Mesenchymal stem cell (in vitro differentiated cells and primary cell): ENCODE data around the gene IFIT3.

Source experiments
- DNase-seq: peaks from one replicate; pipeline ENCODE4 v3.0.0-alpha.2; 2013
- H2AFZ ChIP-seq: one replicate; pipeline ENCODE4 v1.6.1; 2013; ENCODE audit warnings: low read depth, mild to moderate bottlenecking, control low read depth, inconsistent platforms, low read length, moderate library complexity
- H2AK5ac ChIP-seq: 2 replicates; pipeline ENCODE4 v1.6.1; 2013; ENCODE audit warnings: low read length, moderate library complexity, mild to moderate bottlenecking, inconsistent platforms; ENCODE audit not compliant: severe bottlenecking
- H2BK120ac ChIP-seq: one replicate; pipeline ENCODE4 v1.6.1; 2013; ENCODE audit warnings: low read depth, mild to moderate bottlenecking, inconsistent platforms, low read length, moderate library complexity
- H2BK12ac ChIP-seq, 2 experiments: one replicate each; pipeline ENCODE4 v1.6.1; 2013; ENCODE audit warnings: inconsistent platforms in 2 of 2, low read length in 2 of 2, mild to moderate bottlenecking in 2 of 2, moderate library complexity in 2 of 2, control low read depth in 1 of 2
- H2BK15ac ChIP-seq: one replicate; pipeline ENCODE4 v1.6.1; 2013; ENCODE audit warnings: mild to moderate bottlenecking, low read depth, inconsistent platforms; ENCODE audit not compliant: poor library complexity, severe bottlenecking
- H2BK5ac ChIP-seq: 2 replicates; pipeline ENCODE4 v1.6.1; 2013; ENCODE audit warnings: low read depth, mild to moderate bottlenecking, low read length, control low read depth, inconsistent platforms; ENCODE audit not compliant: poor library complexity, severe bottlenecking
- H3K14ac ChIP-seq, 2 experiments: one replicate each; pipeline ENCODE4 v1.6.1; 2013; ENCODE audit warnings: inconsistent platforms in 2 of 2, low read length in 2 of 2, control low read depth in 1 of 2, mild to moderate bottlenecking in 1 of 2, moderate library complexity in 1 of 2
- H3K18ac ChIP-seq, 2 experiments: one replicate each; pipeline ENCODE4 v1.6.1; 2013; ENCODE audit warnings: inconsistent platforms in 2 of 2, low read length in 2 of 2, control low read depth in 1 of 2, low read depth in 1 of 2, mild to moderate bottlenecking in 1 of 2
- H3K23ac ChIP-seq, 2 experiments: one replicate each; pipeline ENCODE4 v1.6.1; 2013; ENCODE audit warnings: inconsistent platforms in 2 of 2, low read length in 2 of 2, mild to moderate bottlenecking in 2 of 2, moderate library complexity in 2 of 2, control low read depth in 1 of 2
- H3K27ac ChIP-seq: 2 replicates; pipeline ENCODE4 v1.5.1; 2013; ENCODE audit warnings: mild to moderate bottlenecking, moderate library complexity, low read length, control low read depth, inconsistent platforms; ENCODE audit not compliant: poor library complexity, severe bottlenecking
- H3K27me3 ChIP-seq, 2 experiments: 2 replicates each; pipeline versions ENCODE4 v1.6.1 to v1.7.0; 2013; ENCODE audit warnings: low read length in 2 of 2, mild to moderate bottlenecking in 2 of 2, moderate library complexity in 2 of 2, control low read depth in 1 of 2, inconsistent platforms in 1 of 2; ENCODE audit not compliant: control insufficient read depth in 1 of 2, insufficient read depth in 1 of 2
- H3K36me3 ChIP-seq, 2 experiments: 2 replicates each; pipeline versions ENCODE4 v1.6.1 to v1.7.0; 2013; ENCODE audit warnings: low read length in 2 of 2, control low read depth in 1 of 2, inconsistent platforms in 1 of 2, low read depth in 1 of 2, mild to moderate bottlenecking in 1 of 2; ENCODE audit not compliant: insufficient read depth in 2 of 2, control insufficient read depth in 1 of 2
- H3K4ac ChIP-seq, 2 experiments: one replicate each; pipeline ENCODE4 v1.6.1; 2013; ENCODE audit warnings: inconsistent platforms in 2 of 2, low read length in 2 of 2, mild to moderate bottlenecking in 2 of 2, moderate library complexity in 2 of 2, control low read depth in 1 of 2, low read depth in 1 of 2
- H3K4me1 ChIP-seq: 2 replicates; pipeline ENCODE4 v1.6.1; 2013; ENCODE audit warnings: low read depth, low read length, control low read depth; ENCODE audit not compliant: control insufficient read depth, insufficient read depth
- H3K4me2 ChIP-seq: 2 replicates; pipeline ENCODE4 v1.6.1; 2013; ENCODE audit warnings: low read length, mild to moderate bottlenecking, inconsistent platforms; ENCODE audit not compliant: poor library complexity, severe bottlenecking
- H3K4me3 ChIP-seq, 2 experiments: 2 replicates each; pipeline versions ENCODE4 v1.5.1 to v1.7.0; 2013; ENCODE audit warnings: low read length in 2 of 2, mild to moderate bottlenecking in 2 of 2, control low read depth in 1 of 2, low read depth in 1 of 2; ENCODE audit not compliant: insufficient read depth in 1 of 2
- H3K79me1 ChIP-seq: replicated peaks from 2 replicates; pipeline ENCODE4 v1.6.1; 2013; ENCODE audit warnings: mild to moderate bottlenecking, control low read depth, low read length, inconsistent platforms; ENCODE audit not compliant: poor library complexity, severe bottlenecking
- H3K9ac ChIP-seq: 2 replicates; pipeline ENCODE4 v1.7.0; 2013; ENCODE audit warnings: mild to moderate bottlenecking, low read length, moderate library complexity
- H3K9me3 ChIP-seq: 2 replicates; pipeline ENCODE4 v1.7.0; 2013; ENCODE audit warnings: mild to moderate bottlenecking, low read length; ENCODE audit not compliant: control insufficient read depth
- H4K8ac ChIP-seq: one replicate; pipeline ENCODE4 v1.6.1; 2013; ENCODE audit warnings: inconsistent platforms, mild to moderate bottlenecking, low read length, moderate library complexity
- H4K91ac ChIP-seq: one replicate; pipeline ENCODE4 v1.6.1; 2013; ENCODE audit warnings: mild to moderate bottlenecking, low read length, inconsistent platforms
- WGBS: methylation state at CpG from one replicate; pipeline ENCODE4 v1.1.7; 2013; ENCODE audit warnings: mixed read lengths; 5-methylcytosine and 5-hydroxymethylcytosine counted together

The IFIT3 gene

DNA sequence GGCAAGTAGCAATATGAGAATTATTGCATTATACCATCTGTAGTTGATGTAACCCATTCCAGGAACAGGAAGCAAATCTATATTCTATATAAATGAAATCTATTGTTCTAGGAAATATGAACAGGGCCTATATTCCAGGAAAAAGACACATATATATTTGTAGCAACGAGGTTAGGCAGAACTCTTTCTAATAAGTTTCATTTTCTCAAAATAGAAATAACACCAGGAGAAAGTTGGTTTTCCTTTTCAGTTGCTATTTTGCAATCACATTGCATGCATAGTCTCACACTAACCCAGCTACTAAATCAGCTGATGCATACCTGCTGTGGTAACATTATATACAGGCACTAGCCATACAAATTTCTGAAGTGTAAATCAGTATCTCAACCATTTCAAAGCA, 32.2 kb upstream of the IFIT3 start:
- Histone ChIP-seq H2AFZ (no peak overlapping the region), H2BK120ac (no peak overlapping the region), H4K91ac (no peak overlapping the region), H2BK12ac (no peak overlapping the region), H4K8ac (no peak overlapping the region), H2BK15ac (no peak overlapping the region), H3K9ac (peak overlapping the region; percentile 63), H3K23ac (no peak overlapping the region), H3K36me3 (no peaks in the 10 kb centered on the region), H3K18ac (no peak overlapping the region), H3K27ac (no peak overlapping the region), H3K4ac (no peak overlapping the region), H2AK5ac (no peak overlapping the region), H3K9me3 (peaks cover 5% of the 10 kb centered on the region), H3K79me1 (no peaks in the 10 kb centered on the region), H3K4me2 (no peak overlapping the region), H3K4me3 (no peak overlapping the region), H3K27me3 (no peaks in the 10 kb centered on the region), H3K14ac (no peak overlapping the region), H2BK5ac (no peak overlapping the region), H3K4me1 (peaks cover 3% of the 10 kb centered on the region)
- WGBS, result 63% methylated on average over 1 of the region's 1 CpG
- DNase-seq, result peak; percentile 86

DNA sequence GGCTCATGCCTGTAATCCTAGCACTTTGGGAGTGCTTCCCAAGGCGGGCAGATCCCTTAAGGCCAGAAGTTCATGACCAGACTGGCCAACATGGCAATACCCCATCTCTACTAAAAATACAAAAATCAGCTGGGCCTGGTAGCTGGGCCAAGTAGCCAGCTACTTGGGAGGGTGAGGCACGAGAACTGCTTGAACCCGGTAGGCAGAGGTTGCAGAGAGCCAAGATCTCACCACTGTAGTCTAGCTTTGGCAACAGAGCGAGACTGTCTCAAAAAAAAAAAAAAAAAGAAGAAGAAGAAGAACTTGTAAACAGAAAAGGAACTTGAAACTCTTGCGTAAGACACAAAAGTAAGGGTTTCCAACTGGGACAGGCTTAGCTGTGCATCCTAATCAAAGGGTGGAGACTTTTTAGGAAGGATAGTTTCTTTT, 31.6 kb upstream of the IFIT3 start:
- Histone ChIP-seq H4K8ac (peak overlapping the region; percentile 79), H2BK5ac (peak overlapping the region; percentile 68), H2BK120ac (no peak overlapping the region), H3K23ac (no peak overlapping the region), H2BK12ac (peak overlapping the region in 1 of 2 experiments; percentile 72), H3K4ac (peak overlapping the region; percentile 41 to 43), H3K9ac (peak overlapping the region; percentile 63), H3K36me3 (no peaks in the 10 kb centered on the region), H2BK15ac (peak overlapping the region; percentile 23), H3K14ac (no peak overlapping the region), H2AFZ (no peak overlapping the region), H2AK5ac (peak overlapping the region; percentile 55), H3K9me3 (peaks cover 5% of the 10 kb centered on the region), H3K79me1 (no peaks in the 10 kb centered on the region), H3K18ac (peak overlapping the region; percentile 78 to 87), H3K4me1 (peaks cover 3% of the 10 kb centered on the region), H4K91ac (peak overlapping the region; percentile 87), H3K27ac (peak overlapping the region; percentile 63), H3K4me3 (no peak overlapping the region), H3K4me2 (no peak overlapping the region), H3K27me3 (no peaks in the 10 kb centered on the region)
- DNase-seq, result peak; percentile 78
- 78% methylated on average over 4 of the region's 5 CpGs for WGBS

DNA sequence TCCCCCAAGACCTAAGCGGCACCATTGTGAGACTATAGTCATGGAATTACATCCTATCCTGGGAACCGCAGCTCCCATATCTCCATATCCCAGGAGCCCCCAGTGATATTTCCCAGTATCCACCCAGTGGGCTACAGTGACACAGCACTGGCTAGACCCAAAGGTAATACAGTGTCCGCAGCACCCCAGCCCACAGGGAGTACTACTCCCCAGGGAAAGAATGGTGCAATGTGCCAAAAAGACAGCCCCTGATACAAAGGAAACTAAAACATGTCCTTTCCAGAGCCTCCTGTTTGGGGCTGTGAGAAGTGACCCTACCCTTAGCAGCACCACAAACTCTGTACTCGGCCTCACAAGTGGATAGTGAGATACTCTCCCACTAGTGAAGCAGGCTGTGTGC, 30.4 kb upstream of the IFIT3 start:
- no peak overlapping the region for H2BK5ac ChIP-seq
- no peaks in the 10 kb centered on the region for H3K27me3 ChIP-seq
- H3K18ac ChIP-seq, result peak overlapping the region; percentile 23 to 35
- H4K91ac ChIP-seq, result peak overlapping the region; percentile 73
- peak overlapping the region; percentile 30 for H2BK15ac ChIP-seq
- H3K14ac ChIP-seq, result no peak overlapping the region
- H2AFZ ChIP-seq, result no peak overlapping the region
- H3K27ac ChIP-seq, result no peak overlapping the region
- no peaks in the 10 kb centered on the region for H3K36me3 ChIP-seq
- H2AK5ac ChIP-seq, result no peak overlapping the region
- H2BK12ac ChIP-seq, result peak overlapping the region; percentile 12 to 88
- H3K4ac ChIP-seq, result peak overlapping the region; percentile 8 to 76
- no peak overlapping the region for H3K4me2 ChIP-seq
- H3K9ac ChIP-seq, result no peak overlapping the region
- DNase-seq, result no peak
- H2BK120ac ChIP-seq, result peak overlapping the region; percentile 45
- H3K79me1 ChIP-seq, result no peaks in the 10 kb centered on the region
- peaks cover 3% of the 10 kb centered on the region for H3K4me1 ChIP-seq
- peak overlapping the region; percentile 85 for H4K8ac ChIP-seq
- no peak overlapping the region for H3K4me3 ChIP-seq
- H3K9me3 ChIP-seq, result no peaks in the 10 kb centered on the region
- WGBS, result 100% methylated on average over 4 of the region's 4 CpGs
- H3K23ac ChIP-seq, result no peak overlapping the region

DNA sequence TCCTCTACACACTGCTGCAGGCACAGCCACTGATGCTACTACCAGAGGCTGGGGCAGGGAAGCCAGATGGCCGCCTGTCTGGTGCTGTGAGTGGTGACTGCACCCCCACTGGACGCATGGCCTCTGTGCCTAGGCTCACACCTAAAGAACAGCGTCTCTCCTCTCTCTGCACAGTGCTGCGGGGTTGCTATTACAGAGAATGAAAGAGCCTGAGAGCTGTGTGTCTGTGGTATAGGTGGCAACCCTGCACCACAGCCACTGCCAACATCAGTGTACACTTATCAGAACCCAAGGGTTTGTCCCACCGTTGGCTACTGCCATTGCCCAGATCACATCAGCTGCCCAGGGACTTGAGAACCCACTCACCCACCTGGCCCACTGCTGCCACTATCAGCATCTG, 30.0 kb upstream of the IFIT3 start:
- Histone ChIP-seq H3K27ac (no peak overlapping the region), H3K18ac (peak overlapping the region in 1 of 2 experiments; percentile 23), H3K23ac (no peak overlapping the region), H3K4me3 (no peak overlapping the region), H3K27me3 (no peaks in the 10 kb centered on the region), H4K8ac (peak overlapping the region; percentile 85), H3K4me1 (peaks cover 3% of the 10 kb centered on the region), H3K14ac (no peak overlapping the region), H3K9ac (no peak overlapping the region), H3K36me3 (no peaks in the 10 kb centered on the region), H2AFZ (no peak overlapping the region), H2BK120ac (peak overlapping the region; percentile 45), H2BK5ac (no peak overlapping the region), H3K9me3 (no peaks in the 10 kb centered on the region), H3K4me2 (no peak overlapping the region), H3K4ac (peak overlapping the region in 1 of 2 experiments; percentile 76), H4K91ac (peak overlapping the region; percentile 73), H2BK12ac (peak overlapping the region; percentile 12 to 88), H2BK15ac (peak overlapping the region; percentile 30), H2AK5ac (no peak overlapping the region), H3K79me1 (no peaks in the 10 kb centered on the region)
- DNase-seq, result no peak
- WGBS, result over 99% methylated on average over 3 of the region's 5 CpGs
